Bronchial epithelial cell (primary cell): ENCODE measurements around the gene FAIM2. TPM values are rescaled to one million over a fixed set of nuclear protein-coding genes. Genes with fewer than 3 reads are reported as not detected.

Source experiments
- DNase-seq: peaks from one replicate; pipeline ENCODE4 v3.0.0-alpha.2; 2010; ENCODE audit warnings: low read depth
- FAIRE-seq: peaks from 2 replicates; lab custom pipeline; 2011; peaks lifted over from hg19 to GRCh38; lab: Jason Lieb, UNC
- H3K27me3 ChIP-seq: 2 replicates; pipeline ENCODE4 v1.5.1; 2011; ENCODE audit warnings: low read length; ENCODE audit not compliant: control insufficient read depth, insufficient read depth
- H3K36me3 ChIP-seq: 2 replicates; pipeline ENCODE4 v1.5.1; 2011; ENCODE audit warnings: low read length; ENCODE audit not compliant: control insufficient read depth, insufficient read depth
- H3K4me3 ChIP-seq: 2 replicates; pipeline ENCODE4 v1.5.1; 2011; ENCODE audit warnings: mild to moderate bottlenecking, low read depth, low read length, control low read depth
- total RNA-seq: library from RNA; depleted of rRNA; stranded (reverse); fragments of >200 nt; gene quantifications from 2 replicates; pipeline ENCODE4 v1.2.1, GENCODE V29; 2014
- TF ChIP-seq, protein P1 (sequence below): IDR thresholded peaks from 2 replicates; pipeline ENCODE4 v1.5.1; 2011; ENCODE audit warnings: mild to moderate bottlenecking, moderate library complexity, low read length, control low read depth, inconsistent platforms; ENCODE audit not compliant: insufficient read depth, severe bottlenecking

Gene FAIM2
- total RNA-seq, 1 donor from 2014 or later = 0.53 TPM

DNA sequence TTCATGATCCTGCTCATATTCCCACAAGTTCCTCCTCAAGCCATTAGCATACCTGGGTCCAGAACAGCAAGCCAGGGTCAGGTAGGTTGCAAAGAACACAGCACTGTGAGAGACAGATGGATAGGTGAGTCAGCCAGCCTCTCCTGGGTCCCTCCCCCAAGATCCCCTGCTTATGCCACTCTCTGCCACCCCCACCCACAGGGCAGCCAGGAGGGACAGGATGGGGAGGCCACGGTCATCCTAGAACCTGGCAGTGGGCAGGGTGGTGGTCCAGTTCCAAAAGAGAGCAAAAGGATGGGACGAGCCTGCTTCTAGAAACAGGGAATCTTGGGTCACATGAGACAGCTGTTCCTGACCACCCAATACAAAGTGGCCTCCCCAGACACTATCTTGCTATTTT is 12.7 kb downstream of the FAIM2 start:
- DNase-seq (no peak), FAIRE-seq (no peak)
- no peak overlapping the region for H3K4me3 ChIP-seq
- TF ChIP-seq, protein P1, sequence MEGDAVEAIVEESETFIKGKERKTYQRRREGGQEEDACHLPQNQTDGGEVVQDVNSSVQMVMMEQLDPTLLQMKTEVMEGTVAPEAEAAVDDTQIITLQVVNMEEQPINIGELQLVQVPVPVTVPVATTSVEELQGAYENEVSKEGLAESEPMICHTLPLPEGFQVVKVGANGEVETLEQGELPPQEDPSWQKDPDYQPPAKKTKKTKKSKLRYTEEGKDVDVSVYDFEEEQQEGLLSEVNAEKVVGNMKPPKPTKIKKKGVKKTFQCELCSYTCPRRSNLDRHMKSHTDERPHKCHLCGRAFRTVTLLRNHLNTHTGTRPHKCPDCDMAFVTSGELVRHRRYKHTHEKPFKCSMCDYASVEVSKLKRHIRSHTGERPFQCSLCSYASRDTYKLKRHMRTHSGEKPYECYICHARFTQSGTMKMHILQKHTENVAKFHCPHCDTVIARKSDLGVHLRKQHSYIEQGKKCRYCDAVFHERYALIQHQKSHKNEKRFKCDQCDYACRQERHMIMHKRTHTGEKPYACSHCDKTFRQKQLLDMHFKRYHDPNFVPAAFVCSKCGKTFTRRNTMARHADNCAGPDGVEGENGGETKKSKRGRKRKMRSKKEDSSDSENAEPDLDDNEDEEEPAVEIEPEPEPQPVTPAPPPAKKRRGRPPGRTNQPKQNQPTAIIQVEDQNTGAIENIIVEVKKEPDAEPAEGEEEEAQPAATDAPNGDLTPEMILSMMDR = no peak
- peaks cover 9% of the 10 kb centered on the region for H3K27me3 ChIP-seq
- no peaks in the 10 kb centered on the region for H3K36me3 ChIP-seq

DNA sequence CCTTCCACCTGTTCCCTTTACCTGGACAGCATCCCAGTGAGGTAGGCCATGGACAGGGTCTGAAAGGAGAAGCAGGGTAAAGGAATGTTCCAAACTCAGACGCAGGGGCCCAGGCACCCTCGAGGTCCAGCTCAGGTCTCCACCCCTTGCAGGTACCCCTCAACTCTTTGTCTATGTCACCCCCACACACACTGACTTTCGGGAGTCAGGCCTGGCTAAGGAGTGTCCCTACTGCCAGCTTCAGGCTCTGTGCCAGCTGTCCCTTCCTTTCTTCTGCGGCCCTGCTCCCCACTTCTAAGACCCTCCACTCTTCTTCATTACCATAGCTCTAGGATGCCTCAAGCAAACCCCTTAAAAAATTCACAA is 13.6 kb downstream of the FAIM2 start:
- TF ChIP-seq, protein P1 = no peak
- no peak overlapping the region for H3K4me3 ChIP-seq
- FAIRE-seq (no peak), DNase-seq (no peak)
- H3K27me3 ChIP-seq = peaks cover 19% of the 10 kb centered on the region
- no peaks in the 10 kb centered on the region for H3K36me3 ChIP-seq

DNA sequence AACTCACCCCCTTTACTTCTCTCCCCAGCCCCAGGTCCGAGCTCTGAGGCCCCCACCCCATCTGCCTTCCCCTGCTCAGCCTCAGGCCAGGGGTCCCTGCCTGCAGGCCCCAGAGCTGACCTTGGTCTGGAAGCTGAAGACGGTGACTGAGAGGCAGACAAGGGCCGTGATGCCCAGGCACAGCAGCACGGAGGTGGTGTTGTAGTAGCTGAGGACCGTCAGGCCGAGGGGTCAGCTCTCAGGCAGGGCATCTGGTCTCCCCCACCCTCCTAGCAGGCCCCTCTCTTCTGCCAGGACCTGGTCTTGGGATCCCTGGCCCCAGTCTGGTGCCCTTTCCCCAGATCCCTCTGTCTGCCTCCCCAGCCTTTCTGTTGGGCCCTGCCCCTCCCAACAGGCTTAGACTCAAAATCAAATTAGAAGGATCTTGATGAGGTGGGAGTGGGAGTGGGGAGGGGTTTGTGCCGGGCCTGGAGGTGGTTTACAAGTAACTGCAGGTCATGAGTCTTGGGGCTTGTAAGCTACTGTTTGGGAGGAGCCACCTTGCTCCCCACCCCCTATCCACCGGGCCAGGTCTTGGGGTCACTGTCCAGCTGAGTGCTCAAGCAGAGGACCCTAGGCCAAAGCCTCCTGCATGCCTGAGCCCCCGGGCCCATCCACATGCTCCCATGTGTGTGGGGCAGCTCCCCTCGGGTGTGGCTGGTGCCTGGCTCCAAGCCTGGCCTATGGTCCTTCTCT is 14.2 kb downstream of the FAIM2 start:
- H3K4me3 ChIP-seq = no peak overlapping the region
- peaks cover 20% of the 10 kb centered on the region for H3K27me3 ChIP-seq
- H3K36me3 ChIP-seq = no peaks in the 10 kb centered on the region
- FAIRE-seq = no peak
- no peak for DNase-seq
- TF ChIP-seq, protein P1 = no peak

DNA sequence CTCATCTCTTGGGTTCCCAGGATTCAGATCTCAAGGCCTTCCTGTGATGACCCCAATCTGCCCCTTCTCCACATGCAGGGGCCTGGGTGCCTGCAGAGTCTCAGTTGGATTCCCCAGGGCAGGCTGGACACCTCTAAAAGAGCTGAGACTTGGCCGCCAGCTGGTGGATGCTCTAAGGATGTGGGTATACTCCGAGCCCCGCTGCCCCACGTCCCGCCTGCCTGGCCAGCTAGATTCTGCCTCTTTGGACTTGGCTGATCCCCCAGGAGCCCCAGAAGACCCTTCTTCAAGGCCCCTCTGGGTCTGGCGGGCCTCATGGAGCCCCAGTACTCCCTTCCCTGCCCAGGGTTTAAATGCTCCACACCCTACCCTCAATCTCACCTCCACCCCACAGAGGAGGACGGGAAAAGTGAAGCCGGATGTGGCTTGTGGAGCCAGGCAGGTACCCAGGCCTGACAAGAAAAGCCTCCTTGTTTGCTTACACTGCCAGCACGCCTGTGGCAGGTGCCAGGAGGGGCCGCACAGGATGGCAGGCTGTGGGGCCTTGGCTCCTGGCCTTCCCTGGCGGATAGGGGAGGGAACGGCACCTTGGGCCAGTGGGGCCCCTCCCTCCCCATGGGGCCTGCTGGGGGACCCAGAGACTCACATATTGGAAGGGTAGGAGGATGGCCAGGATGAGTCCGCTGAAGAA is 15.1 kb downstream of the FAIM2 start:
- no peak overlapping the region for H3K4me3 ChIP-seq
- no peaks in the 10 kb centered on the region for H3K36me3 ChIP-seq
- H3K27me3 ChIP-seq = peaks cover 22% of the 10 kb centered on the region
- FAIRE-seq (no peak), DNase-seq (no peak)
- TF ChIP-seq, protein P1 = no peak

DNA sequence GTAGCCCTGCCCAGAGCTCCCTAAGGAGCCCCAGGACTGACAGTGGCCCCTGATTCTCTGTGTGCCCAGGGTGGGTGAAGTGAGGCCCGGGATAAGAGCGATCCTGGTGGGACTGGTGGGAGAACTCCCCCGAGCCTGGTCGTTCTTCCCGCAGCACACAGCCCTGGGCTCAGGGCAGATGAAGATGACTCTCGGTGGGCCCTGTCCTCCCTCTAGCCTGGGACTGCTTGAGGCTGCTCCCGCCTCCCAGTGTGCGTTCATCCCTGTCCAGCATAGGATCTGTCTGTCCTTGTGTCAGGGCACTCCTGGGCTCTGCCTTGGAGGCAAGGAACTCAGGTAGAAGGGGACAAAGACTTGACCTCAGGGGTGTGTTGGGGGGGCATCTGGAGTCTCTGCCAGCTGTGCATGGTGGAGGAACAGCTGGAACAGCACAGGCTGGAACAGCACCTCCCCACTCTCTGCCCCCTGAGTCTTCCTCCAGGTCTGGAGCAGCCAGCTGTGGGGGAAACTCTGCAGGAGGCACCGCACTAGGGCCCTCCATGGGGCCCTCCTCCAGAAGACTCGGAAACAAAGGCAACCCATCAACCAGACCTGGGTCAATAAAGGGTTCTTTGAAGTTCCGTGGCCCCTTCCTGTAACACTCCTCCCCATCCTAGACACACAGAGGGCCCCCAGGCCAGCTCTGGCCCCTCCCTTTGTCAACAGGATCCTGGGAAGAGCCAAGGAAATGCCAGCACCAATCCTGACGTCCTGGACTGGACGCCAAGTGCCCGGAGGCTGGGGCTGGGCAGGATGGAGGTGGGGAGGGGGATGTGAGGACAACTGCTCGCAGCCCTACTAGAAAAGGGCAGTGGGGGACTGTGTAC is 15.9 kb downstream of the FAIM2 start:
- Histone ChIP-seq H3K27me3 (peaks cover 22% of the 10 kb centered on the region), H3K36me3 (no peaks in the 10 kb centered on the region), H3K4me3 (no peak overlapping the region)
- DNase-seq (no peak), FAIRE-seq (no peak)
- TF ChIP-seq, protein P1 = no peak
